ENCODE data around the gene CFAP74. TPM values are rescaled to one million over a fixed set of nuclear protein-coding genes. Genes with fewer than 3 reads are reported as not detected.
A peak's percentile ranks its signal among the peaks of the same experiment; 100 is the strongest.

Gene CFAP74
- total RNA-seq, 1 experiment from 2014 or later: 0.28 TPM

DNA sequence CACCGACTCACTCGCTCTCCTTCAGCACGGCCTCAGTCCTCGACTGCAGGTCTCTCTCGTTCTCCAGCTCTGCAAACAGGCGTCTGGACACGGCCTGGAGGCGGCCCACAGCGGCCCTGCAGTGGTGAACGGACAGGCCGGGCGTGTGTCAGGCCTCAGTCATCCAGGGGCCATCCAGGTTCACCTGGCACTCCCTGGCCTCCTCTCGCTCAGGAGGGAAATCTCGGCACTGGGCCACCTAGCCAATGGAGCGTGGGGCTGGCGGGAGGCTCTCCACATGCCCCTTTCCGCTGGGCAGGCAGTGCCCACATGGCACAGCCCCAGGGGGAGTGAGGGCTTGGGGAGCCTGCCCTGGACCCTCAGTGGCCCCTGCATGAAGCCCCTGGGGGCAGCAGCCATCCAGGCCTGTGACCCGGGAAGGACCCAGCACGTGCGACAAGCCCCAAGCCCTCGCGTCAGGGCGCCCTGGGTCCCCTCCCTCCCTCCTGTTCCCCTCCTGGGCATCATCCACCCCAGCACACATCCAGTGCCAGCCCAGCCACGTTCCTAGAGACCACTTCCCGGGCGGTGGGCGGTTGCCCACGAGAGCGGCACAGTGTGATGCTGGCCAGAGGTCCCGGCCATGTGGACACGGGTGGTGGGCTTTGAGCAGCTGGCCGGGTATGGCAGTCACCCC lies 18.1 kb downstream of the CFAP74 start:
- no peak overlapping the region for H2BK15ac ChIP-seq (ENCODE audit: low read depth, low read length)
- Mint-ChIP-seq H3K9me3 (no peaks in the 10 kb centered on the region), H3K36me3 (ENCODE audit: insufficient read depth in 1 of 3, low read depth in 3 of 3) (no peaks in the 10 kb centered on the region), H3K4me1 (peaks cover 7 to 13% of the 10 kb centered on the region in 2 experiments), H3K4me3 (no peak overlapping the region), H3K27me3 (ENCODE audit: low read depth) (no peaks in the 10 kb centered on the region; the same call in 1 of the 2 replicates), H3K27ac (peak overlapping the region in 1 of 3 experiments; percentile 58; a peak in 3 of 7 replicates)
- WGBS (ENCODE audit: extremely low coverage, insufficient read length, low lambda C conversion rate): no CpG with 5 or more reads among the region's 32 CpGs
- no peak overlapping the region for H2BK120ac ChIP-seq (ENCODE audit: low read depth, low read length, poor library complexity, severe bottlenecking)
- H3K79me1 ChIP-seq (ENCODE audit: insufficient read depth, low read depth, low read length, poor library complexity, severe bottlenecking): no peaks in the 10 kb centered on the region
- H4K8ac ChIP-seq (replicated peaks; ENCODE audit: insufficient read length, low read depth, low read length): no peak overlapping the region
- no peak overlapping the region for H3K4me2 ChIP-seq (ENCODE audit: insufficient read depth, insufficient read length, low read length)
- no peak overlapping the region for H4K91ac ChIP-seq (ENCODE audit: insufficient read length, low read depth, low read length)
- no peaks in the 10 kb centered on the region for H3K9me3 ChIP-seq (ENCODE audit: control insufficient read depth, low read depth, low read length)
- H3K18ac ChIP-seq (ENCODE audit: insufficient read length, low read depth, low read length): no peak overlapping the region
- H4K20me1 ChIP-seq (ENCODE audit: control insufficient read depth, insufficient read depth, insufficient read length): no peaks in the 10 kb centered on the region
- TF ChIP-seq, protein P1, sequence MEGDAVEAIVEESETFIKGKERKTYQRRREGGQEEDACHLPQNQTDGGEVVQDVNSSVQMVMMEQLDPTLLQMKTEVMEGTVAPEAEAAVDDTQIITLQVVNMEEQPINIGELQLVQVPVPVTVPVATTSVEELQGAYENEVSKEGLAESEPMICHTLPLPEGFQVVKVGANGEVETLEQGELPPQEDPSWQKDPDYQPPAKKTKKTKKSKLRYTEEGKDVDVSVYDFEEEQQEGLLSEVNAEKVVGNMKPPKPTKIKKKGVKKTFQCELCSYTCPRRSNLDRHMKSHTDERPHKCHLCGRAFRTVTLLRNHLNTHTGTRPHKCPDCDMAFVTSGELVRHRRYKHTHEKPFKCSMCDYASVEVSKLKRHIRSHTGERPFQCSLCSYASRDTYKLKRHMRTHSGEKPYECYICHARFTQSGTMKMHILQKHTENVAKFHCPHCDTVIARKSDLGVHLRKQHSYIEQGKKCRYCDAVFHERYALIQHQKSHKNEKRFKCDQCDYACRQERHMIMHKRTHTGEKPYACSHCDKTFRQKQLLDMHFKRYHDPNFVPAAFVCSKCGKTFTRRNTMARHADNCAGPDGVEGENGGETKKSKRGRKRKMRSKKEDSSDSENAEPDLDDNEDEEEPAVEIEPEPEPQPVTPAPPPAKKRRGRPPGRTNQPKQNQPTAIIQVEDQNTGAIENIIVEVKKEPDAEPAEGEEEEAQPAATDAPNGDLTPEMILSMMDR (conservative IDR thresholded peaks at IDR 0.05): no peak
- H3K4ac ChIP-seq (ENCODE audit: low read depth, low read length): no peak overlapping the region
- no peak overlapping the region for H2BK5ac ChIP-seq (ENCODE audit: insufficient read length, low read length)
- no peak overlapping the region for H4K5ac ChIP-seq (ENCODE audit: insufficient read length, low read depth, low read length)
- H2AFZ ChIP-seq (ENCODE audit: low read length): no peak overlapping the region
- H3K56ac ChIP-seq (ENCODE audit: insufficient read length, low read depth, low read length): no peak overlapping the region
- no peak overlapping the region for H3K23ac ChIP-seq (ENCODE audit: insufficient read length, low read depth, low read length)
- H2BK20ac ChIP-seq (ENCODE audit: low read depth, low read length, poor library complexity, severe bottlenecking): no peak overlapping the region
- H3K79me2 ChIP-seq (ENCODE audit: insufficient read depth, low read length): no peaks in the 10 kb centered on the region
- H3K23me2 ChIP-seq (ENCODE audit: insufficient read length, low read depth, low read length, poor library complexity, severe bottlenecking): no peaks in the 10 kb centered on the region
- H3T11ph ChIP-seq (ENCODE audit: low read length): no peak overlapping the region
- H3K9ac ChIP-seq (ENCODE audit: extremely low read depth, insufficient read length, low read length): no peak overlapping the region
- H3K14ac ChIP-seq (ENCODE audit: insufficient read depth, low read length): no peak overlapping the region
- DNase-seq: no peak
- H3K27me3 ChIP-seq (ENCODE audit: insufficient read depth, low read length): no peaks in the 10 kb centered on the region
- H2BK12ac ChIP-seq (ENCODE audit: insufficient read length, low read depth, low read length): no peak overlapping the region
- H2AK5ac ChIP-seq (ENCODE audit: insufficient read length, low read length): no peak overlapping the region
- no peaks in the 10 kb centered on the region; the same call in 1 of the 2 replicates for H3K4me1 ChIP-seq (ENCODE audit: insufficient read depth, low read length)
- no peak overlapping the region for H3K27ac ChIP-seq (ENCODE audit: insufficient read length, low read depth, low read length)
